Heart left ventricle (tissue), 16 donors: ENCODE results near the gene SRSF5. TPM values are rescaled to one million over a fixed set of nuclear protein-coding genes. Genes with fewer than 3 reads are reported as not detected.

Experiments
- ATAC-seq, 4 donors: fragments of 200-7000 bp; cut with Tn5 transposase; one replicate each; pipeline ENCODE4 v1.9.1; 2020 to 2022; ENCODE audit warnings: moderate library complexity in 4 of 4, mild to moderate bottlenecking in 3 of 4, moderate number of reproducible peaks in 1 of 4
- DNase-seq, 5 donors: peaks; one replicate each; pipeline ENCODE4 v3.0.0-alpha.2; 2020
- H3K27ac ChIP-seq, 12 donors: fragments of 200-600 bp; sonication (generic) in 4 of 12; one replicate each; pipeline versions ENCODE4 v1.5.0 to v1.8.0; 2016 to 2022; ENCODE audit warnings: mild to moderate bottlenecking in 2 of 12
- H3K27me3 ChIP-seq, 9 donors: fragments of 200-600 bp; sonication (generic) in 2 of 9; one replicate each; pipeline versions ENCODE4 v1.5.1 to v1.8.0; 2016 to 2022; ENCODE audit warnings: mild to moderate bottlenecking in 3 of 9
- H3K36me3 ChIP-seq, 9 donors: fragments of 200-600 bp; sonication (generic) in 2 of 9; one replicate each; pipeline versions ENCODE4 v1.5.0 to v1.8.0; 2018 to 2022; ENCODE audit warnings: mild to moderate bottlenecking in 2 of 9
- H3K4me1 ChIP-seq, 12 donors: fragments of 200-600 bp; sonication (generic) in 4 of 12; one replicate each; pipeline versions ENCODE4 v1.5.0 to v1.8.0; 2016 to 2022; ENCODE audit warnings: mild to moderate bottlenecking in 3 of 12
- H3K4me3 ChIP-seq, 12 donors: fragments of 200-600 bp; sonication (generic) in 4 of 12; one replicate each; pipeline versions ENCODE4 v1.5.0 to v1.8.0; 2017 to 2022; ENCODE audit warnings: mild to moderate bottlenecking in 9 of 12, moderate library complexity in 4 of 12
- H3K9me3 ChIP-seq, 12 donors: fragments of 200-600 bp; sonication (generic) in 4 of 12; one replicate each; pipeline versions ENCODE4 v1.5.0 to v1.8.0; 2016 to 2022; ENCODE audit warnings: mild to moderate bottlenecking in 1 of 12
- CTCF ChIP-seq, 12 donors: fragments of 200-600 bp; sonication (generic) in 4 of 12; IDR thresholded peaks; one replicate each; pipeline versions ENCODE4 v1.5.0 to v1.8.0; 2018 to 2022; ENCODE audit warnings: antibody characterized with exemption in 12 of 12, mild to moderate bottlenecking in 5 of 12
- POLR2A ChIP-seq, 2 donors: fragments of 450-650 bp; IDR thresholded peaks; one replicate each; pipeline ENCODE4 v1.6.1; 2017; ENCODE audit warnings: antibody characterized with exemption in 2 of 2, mild to moderate bottlenecking in 2 of 2, moderate library complexity in 2 of 2
- WGBS, 4 donors: extraction: QIAGEN DNeasy Blood & Tissue Kit in 2 of 4; methylation state at CpG; one replicate each; pipeline versions ENCODE4 v1.1.5 to v1.1.7; 2013 to 2018; 5-methylcytosine and 5-hydroxymethylcytosine counted together
- intact Hi-C, 10 donors: fragments of 100-400 bp; cut with DNase I; formaldehyde crosslinking; loops; one replicate each; pipeline versions ENCODE4 v1.11.1 to v1.14.2; 2022
- polyA plus RNA-seq, 2 donors: library from polyadenylated mRNA; stranded (reverse); fragments of 200-250 nt; gene quantifications; one replicate each; pipeline ENCODE4 v1.2.3, GENCODE V29; 2013
- total RNA-seq, 9 donors: library from RNA; depleted of rRNA in 2 of 9; stranded (reverse); fragments of >200 nt in 2 of 9; fragmentation: NEBNext Ultra II Directional in 3 of 9; extraction: Animal tissue kit (Norgen Biotek cat#: 25700) in 3 of 9; gene quantifications; one replicate each; pipeline versions ENCODE4 v1.1.0 to v1.2.4, GENCODE V29; 2016 to 2023
- donor health status: ischemic (EF 13 %, LVEDD 7.1; RV severe dilation, severe dysfunction).
- donor health status: healthy with polysubstance abuse.
- donor health status: DM: no; HTN: yes; CAD: no.
- donor health status: DM: no; HTN: no; CAD: no.
- donor health status: ischemic (EF 25% LVEDD 6.9; RV normal size, moderate dysfunction).
- donor health status: ischemic (EF 25% LVEDD 5.7; RV mildly dilated, moderate dysfunction).
- donor health status: healthy.
- donor health status: DM: yes; HTN: yes; CAD: no.
- donor health status: ischemic (EF 35%, LVEDD 5.7; RV mildly dilated, moderate dysfunction).
- donor health status: nonischemic (EF 11% LVEDD 7.7; RV severe dilation, severe dysfunction).
- donor health status: DM: yes; HTN: yes; CAD: no.
- donor health status: PGD.
- donor health status: ischemic (EF 29% LVEDD 5.4; RV normal size, mild dysfunction).
- donor health status: nonischemic (EF 23%, LVEDD 6.1; RV moderate dilation, normal function).

Gene SRSF5
- total and polyA plus RNA-seq, 11 donors = 63.8 to 197 (median 176) TPM

GRCh38 chr14:69794791-69795190 lies 27.8 kb downstream of the SRSF5 start:
- Histone ChIP-seq H3K4me3 (no peak overlapping the region), H3K9me3 (no peaks in the 10 kb centered on the region), H3K27ac (no peak overlapping the region), H3K36me3 (no peaks in the 10 kb centered on the region), H3K27me3 (no peaks in the 10 kb centered on the region), H3K4me1 (peaks cover 0 to 8% (median 0%) of the 10 kb centered on the region in 12 donors)
- TF ChIP-seq CTCF (IDR thresholded peaks at IDR 0.05) (no peak), POLR2A (IDR thresholded peaks at IDR 0.05) (no peak)
- DNase-seq = no peak
- intact Hi-C loops = no loop called here
- 88 to 94% (median 90%) methylated on average over 3 of the region's 3 CpGs for whole genome bisulfite sequencing, 4 donors
- ATAC-seq = no peak

- H3K27me3 ChIP-seq = no peaks in the 10 kb centered on the region
- DNase-seq = no peak
- H3K36me3 ChIP-seq = no peaks in the 10 kb centered on the region
- TF ChIP-seq POLR2A (IDR thresholded peaks at IDR 0.05) = no peak
- TF ChIP-seq CTCF (IDR thresholded peaks at IDR 0.05) = no peak
- no peak for ATAC-seq
- intact Hi-C loops = no loop called here
- WGBS, 4 donors = 68 to 94% (median 80%) methylated on average over 4 of the region's 4 CpGs
- H3K4me3 ChIP-seq = no peak overlapping the region
- peaks cover 0 to 8% (median 0%) of the 10 kb centered on the region in 12 donors for H3K4me1 ChIP-seq
- no peak overlapping the region for H3K27ac ChIP-seq
- no peaks in the 10 kb centered on the region for H3K9me3 ChIP-seq
These were observed 28.7 kb downstream of the SRSF5 start for GRCh38 chr14:69795691-69796090.

GRCh38 chr14:69796797-69797500 lies 30.0 kb downstream of the SRSF5 start, which contains the start of gene SLC10A1:
TSS of gene SLC10A1 (minus strand) at chr14:69797241. CDS start at chr14:69797155, 86 bp downstream.
- no peak for DNase-seq
- no peaks in the 10 kb centered on the region for H3K27me3 ChIP-seq
- WGBS, 4 donors = 82 to 88% (median 85%) methylated on average over 7 to 11 of the region's 11 CpGs
- H3K27ac ChIP-seq = no peak within 1 kb of the TSS
- no peaks in the 10 kb centered on the region for H3K36me3 ChIP-seq
- no peaks in the 10 kb centered on the region for H3K9me3 ChIP-seq
- intact Hi-C loops = no loop called here
- no peak for TF ChIP-seq POLR2A (IDR thresholded peaks at IDR 0.05)
- TF ChIP-seq CTCF (IDR thresholded peaks at IDR 0.05) = no peak
- no peak within 1 kb of the TSS for H3K4me3 ChIP-seq
- ATAC-seq = peak in 3 of 4 donors; percentile 25 to 31 (median 30)
- H3K4me1 ChIP-seq = peaks cover 0 to 8% (median 0%) of the 10 kb centered on the region in 12 donors

- WGBS, 4 donors = 72 to 87% (median 76%) methylated on average over 5 of the region's 5 CpGs
- intact Hi-C loops = no loop called here
- Histone ChIP-seq H3K9me3 (no peaks in the 10 kb centered on the region), H3K4me1 (peaks cover 0 to 8% (median 0%) of the 10 kb centered on the region in 12 donors), H3K36me3 (no peaks in the 10 kb centered on the region), H3K27me3 (no peaks in the 10 kb centered on the region), H3K4me3 (no peak overlapping the region), H3K27ac (no peak overlapping the region)
- TF ChIP-seq CTCF (IDR thresholded peaks at IDR 0.05) (no peak), POLR2A (IDR thresholded peaks at IDR 0.05) (no peak)
- no peak for DNase-seq
- ATAC-seq = no peak
These were observed 30.8 kb downstream of the SRSF5 start for GRCh38 chr14:69797573-69798338.
